GM06990 (cell line): ENCODE data around the gene LHX3.

ENCODE experiments used
- DNase-seq: peaks from one replicate; pipeline ENCODE4 v3.0.0-alpha.2; 2011; ENCODE audit not compliant: insufficient read length; ENCODE audit errors: extremely low read depth
- H3K27me3 ChIP-seq: replicated peaks from 2 replicates; pipeline ENCODE4 v1.6.0; 2011; ENCODE audit warnings: low read length; ENCODE audit not compliant: control insufficient read depth, insufficient read depth
- H3K36me3 ChIP-seq: 2 replicates; pipeline ENCODE4 v1.5.1; 2011; ENCODE audit warnings: low read length; ENCODE audit not compliant: control insufficient read depth, insufficient read depth
- H3K4me3 ChIP-seq: replicated peaks from 2 replicates; pipeline ENCODE4 v1.5.1; 2011; ENCODE audit warnings: low read depth, mild to moderate bottlenecking, control low read depth, low read length
- CTCF ChIP-seq: IDR thresholded peaks from 2 replicates; pipeline ENCODE4 v1.5.1; 2011; ENCODE audit warnings: low read length, control low read depth, mild to moderate bottlenecking, inconsistent platforms; ENCODE audit not compliant: insufficient read depth, poor library complexity, severe bottlenecking

Gene LHX3

GRCh38 chr9:136210276-136210675, 5.3 kb upstream of the LHX3 start:
- no peaks in the 10 kb centered on the region for H3K27me3 ChIP-seq
- no peak for TF ChIP-seq CTCF

GRCh38 chr9:136209786-136210185, 4.9 kb upstream of the LHX3 start:
- Histone ChIP-seq H3K27me3 (peaks cover under 1% of the 10 kb centered on the region; the same call in 1 of the 2 replicates), H3K4me3 (no peak overlapping the region), H3K36me3 (peaks cover 24% of the 10 kb centered on the region)
- TF ChIP-seq CTCF, result no peak
- no peak for DNase-seq

More at GRCh38 chr9:136210276-136210675, 5.3 kb upstream of the LHX3 start:
- peaks cover 27% of the 10 kb centered on the region for H3K36me3 ChIP-seq
- H3K4me3 ChIP-seq, result no peak overlapping the region
- no peak for DNase-seq

- H3K4me3 ChIP-seq, result no peak overlapping the region
- DNase-seq, result no peak
- peaks cover 2% of the 10 kb centered on the region; the same call in 1 of the 2 replicates for H3K27me3 ChIP-seq
- no peak for TF ChIP-seq CTCF
- H3K36me3 ChIP-seq, result peaks cover 18% of the 10 kb centered on the region
Observed at GRCh38 chr9:136209232-136209631, 4.3 kb upstream of the LHX3 start.

- Histone ChIP-seq H3K27me3 (peaks cover 2% of the 10 kb centered on the region; the same call in 1 of the 2 replicates), H3K4me3 (no peak overlapping the region), H3K36me3 (peaks cover 16% of the 10 kb centered on the region)
- TF ChIP-seq CTCF, result no peak
- no peak for DNase-seq
Observed at GRCh38 chr9:136208675-136209074, 3.7 kb upstream of the LHX3 start.

- Histone ChIP-seq H3K27me3 (peaks cover 2% of the 10 kb centered on the region; the same call in 1 of the 2 replicates), H3K36me3 (peaks cover 10% of the 10 kb centered on the region), H3K4me3 (no peak overlapping the region)
- no peak for DNase-seq
- no peak for TF ChIP-seq CTCF
Observed at GRCh38 chr9:136207616-136208015, 2.7 kb upstream of the LHX3 start.
